C4-2B (cell line): Measurements from ENCODE around the gene ATXN1.

Experiments used
- CTCF ChIP-seq: fragments of 450-650 bp; conservative IDR thresholded peaks from 2 replicates; pipeline ENCODE4 v1.5.1; 2017; ENCODE audit warnings: mild to moderate bottlenecking
- ZFX ChIP-seq: fragments of 450-650 bp; IDR thresholded peaks from 2 replicates; pipeline ENCODE4 v1.6.1; 2017

GRCh38 chr6:16272201-16272600, 489.1 kb downstream of the ATXN1 start:
- TF ChIP-seq CTCF, result no peak
- no peak for TF ChIP-seq ZFX
